Stimulated activated CD4-positive, alpha-beta T cell treated with anti-CD3 and anti-CD28 coated beads, Interleukin-15, amount 100 ng/mL, for 48 hours (primary cell): ENCODE results near the gene TGM2.

Experiments
- DNase-seq, 2 donors: peaks; one replicate each; pipeline ENCODE4 v3.0.0-alpha.2; 2020; ENCODE audit warnings: low read depth in 2 of 2

The TGM2 gene

DNA sequence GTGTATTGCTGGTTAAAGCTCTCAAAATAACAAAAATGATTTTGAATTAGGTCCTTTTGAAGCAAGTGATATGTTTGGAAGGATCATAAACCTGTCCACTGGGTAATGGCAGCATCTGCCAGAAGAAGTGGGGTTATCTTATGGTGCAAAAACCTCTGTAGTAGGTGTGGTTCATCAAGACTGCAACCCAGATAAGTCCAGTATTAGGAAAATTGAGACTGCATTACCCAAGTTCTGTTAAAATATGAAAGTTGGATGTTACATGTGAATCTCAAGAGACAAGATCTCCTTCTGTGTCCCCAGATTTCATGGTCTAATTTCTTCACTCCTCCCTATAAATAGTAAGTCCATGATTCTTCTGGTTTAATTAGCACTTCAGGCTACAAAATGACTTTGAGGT lies 72.2 kb downstream of the TGM2 start:
- no peak for DNase-seq

DNA sequence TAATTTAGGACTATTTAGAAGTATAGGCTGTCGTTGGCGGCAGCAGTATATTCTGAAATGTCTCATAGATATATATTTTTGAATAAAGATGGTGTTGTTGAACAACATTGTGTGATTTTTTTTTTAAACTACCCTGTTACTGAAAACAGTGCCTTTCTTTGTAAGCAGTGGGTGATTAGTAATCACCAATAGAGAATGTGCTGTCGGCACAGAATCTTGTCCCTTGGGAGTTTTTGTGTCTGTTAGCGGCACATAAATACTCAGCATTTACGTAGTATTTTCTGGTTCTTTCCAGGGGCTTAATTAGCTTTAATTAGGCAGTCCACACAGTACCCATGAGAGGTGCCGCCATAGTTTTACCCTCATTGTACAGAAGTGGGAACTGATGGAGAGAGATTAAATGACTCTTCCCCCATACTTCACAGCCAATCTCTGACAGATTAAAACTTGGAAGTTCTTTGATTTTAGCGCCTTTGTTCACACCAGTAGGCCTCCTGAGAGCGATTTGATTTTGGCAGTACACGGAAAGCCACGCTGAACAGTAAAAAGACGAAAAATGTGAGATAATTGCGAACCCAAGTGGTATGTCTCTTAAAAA lies 72.7 kb downstream of the TGM2 start:
- DNase-seq: no peak

DNA sequence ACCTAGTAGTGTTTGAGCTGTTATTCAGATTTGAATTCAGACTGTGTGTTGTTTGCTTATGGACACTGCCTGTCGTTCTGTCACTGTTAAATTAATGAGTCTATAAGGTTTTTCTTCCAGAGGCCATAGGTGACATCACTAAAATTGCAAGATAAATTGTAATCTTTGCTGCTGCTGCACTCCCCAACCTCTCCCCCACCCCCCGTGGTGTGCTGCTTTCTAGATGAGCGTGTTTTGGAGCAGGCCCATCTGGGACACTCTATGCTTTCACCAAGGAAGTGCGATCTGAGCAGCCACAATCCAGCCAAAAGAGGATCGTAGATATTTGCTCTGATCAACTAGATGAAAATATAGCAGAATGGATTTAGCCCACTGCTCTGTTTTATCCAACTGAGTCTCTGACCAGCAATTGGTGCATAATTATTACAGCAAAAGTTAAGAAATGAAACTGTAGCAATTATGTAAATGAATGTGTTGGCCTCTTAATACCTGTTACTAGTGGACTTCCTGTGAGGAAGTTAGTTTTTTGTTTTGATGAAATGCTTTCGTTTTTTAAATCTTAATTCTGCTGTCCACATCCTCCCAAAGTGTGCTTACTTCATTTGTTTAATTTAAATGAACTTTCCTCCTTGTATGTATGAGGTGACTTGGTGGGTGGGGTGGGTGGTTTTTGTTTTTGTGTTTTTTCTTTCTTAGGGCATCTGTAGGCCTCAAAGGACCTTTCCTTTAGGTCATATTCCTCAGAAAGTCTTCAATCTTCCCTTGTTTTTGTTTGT lies 73.4 kb downstream of the TGM2 start:
- DNase-seq: no peak

DNA sequence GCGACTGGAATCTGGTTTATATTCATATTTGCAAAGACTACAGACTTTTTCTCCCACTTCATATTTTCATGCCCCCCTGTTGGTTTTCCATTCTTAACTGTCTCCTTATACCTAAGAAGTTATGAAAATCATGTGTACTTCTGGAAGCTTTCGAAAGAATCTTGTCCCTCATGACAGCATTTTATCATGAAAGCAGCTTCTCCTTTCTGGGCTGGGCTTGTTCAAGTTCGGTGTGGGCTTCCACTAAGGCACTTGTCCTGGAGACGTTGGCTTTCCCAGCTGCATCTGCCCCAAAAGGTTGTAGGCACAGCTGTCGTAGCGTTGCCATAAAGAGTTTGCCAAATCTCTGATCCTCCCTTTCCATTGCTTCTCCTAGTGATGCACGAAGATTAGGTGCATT lies 75.0 kb downstream of the TGM2 start:
- DNase-seq: no peak

DNA sequence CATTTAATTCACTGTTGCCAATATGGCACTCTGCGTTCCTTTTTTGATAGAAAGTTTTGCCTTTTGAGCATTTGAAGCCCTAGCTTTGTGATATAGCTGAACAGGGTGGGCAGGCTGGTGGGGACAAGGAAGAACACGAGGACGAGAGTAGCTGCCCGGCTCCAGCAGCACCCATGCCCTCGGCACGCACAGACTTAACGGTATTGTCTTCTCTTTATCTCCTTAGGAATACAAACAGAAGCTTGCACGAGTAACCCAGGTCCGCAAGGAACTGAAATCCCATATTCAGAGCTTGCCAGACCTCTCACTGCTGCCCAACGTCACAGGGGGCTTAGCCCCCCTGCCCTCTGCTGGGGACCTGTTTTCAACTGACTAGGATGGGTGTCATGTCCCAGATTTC lies 75.6 kb downstream of the TGM2 start:
- DNase-seq: no peak

DNA sequence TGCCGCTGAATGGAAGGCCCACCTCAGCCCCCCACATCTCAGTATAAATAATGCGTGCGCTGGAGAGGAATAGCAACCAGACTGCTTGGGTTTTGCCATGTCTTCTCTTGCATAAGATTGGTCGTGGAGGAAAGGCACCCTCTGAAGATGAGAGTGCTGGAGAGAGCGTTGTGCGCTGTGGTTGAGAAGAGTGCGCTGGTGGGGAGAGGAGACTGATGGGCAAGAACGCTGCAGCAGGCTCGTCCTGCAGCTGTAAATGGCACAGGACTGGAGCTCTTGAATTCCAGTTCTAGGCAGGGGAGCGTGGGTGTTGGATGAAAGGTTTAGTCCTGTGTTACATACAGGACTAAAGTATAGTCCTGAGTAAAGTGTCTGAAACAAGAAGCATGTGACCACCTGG lies 80.0 kb downstream of the TGM2 start:
- no peak for DNase-seq

DNA sequence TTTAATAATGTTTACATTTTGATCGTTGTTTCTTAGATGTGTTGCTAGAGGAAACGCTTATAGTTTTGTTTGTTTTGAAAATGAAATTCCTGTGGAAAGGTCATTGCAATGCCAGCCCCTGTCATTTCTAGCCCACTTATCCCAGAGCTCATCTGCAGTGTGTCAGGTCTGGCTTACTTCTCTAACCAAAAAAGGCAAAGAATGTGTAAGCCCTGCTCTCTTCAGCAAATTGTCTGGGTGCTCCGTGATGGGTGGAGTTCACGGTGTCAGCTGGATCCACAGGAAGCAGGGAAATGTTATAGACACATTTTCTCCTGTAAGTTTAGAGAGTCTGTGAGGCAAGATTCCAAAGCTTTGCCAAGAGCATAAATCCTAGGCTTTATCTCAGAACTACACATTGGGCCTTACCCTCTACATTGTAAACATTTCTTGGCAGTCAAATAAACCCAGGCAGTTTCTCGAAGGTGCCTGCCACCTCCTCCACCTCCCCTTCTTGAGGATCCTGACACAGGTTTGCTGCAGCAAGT lies 80.6 kb downstream of the TGM2 start:
- DNase-seq: no peak

DNA sequence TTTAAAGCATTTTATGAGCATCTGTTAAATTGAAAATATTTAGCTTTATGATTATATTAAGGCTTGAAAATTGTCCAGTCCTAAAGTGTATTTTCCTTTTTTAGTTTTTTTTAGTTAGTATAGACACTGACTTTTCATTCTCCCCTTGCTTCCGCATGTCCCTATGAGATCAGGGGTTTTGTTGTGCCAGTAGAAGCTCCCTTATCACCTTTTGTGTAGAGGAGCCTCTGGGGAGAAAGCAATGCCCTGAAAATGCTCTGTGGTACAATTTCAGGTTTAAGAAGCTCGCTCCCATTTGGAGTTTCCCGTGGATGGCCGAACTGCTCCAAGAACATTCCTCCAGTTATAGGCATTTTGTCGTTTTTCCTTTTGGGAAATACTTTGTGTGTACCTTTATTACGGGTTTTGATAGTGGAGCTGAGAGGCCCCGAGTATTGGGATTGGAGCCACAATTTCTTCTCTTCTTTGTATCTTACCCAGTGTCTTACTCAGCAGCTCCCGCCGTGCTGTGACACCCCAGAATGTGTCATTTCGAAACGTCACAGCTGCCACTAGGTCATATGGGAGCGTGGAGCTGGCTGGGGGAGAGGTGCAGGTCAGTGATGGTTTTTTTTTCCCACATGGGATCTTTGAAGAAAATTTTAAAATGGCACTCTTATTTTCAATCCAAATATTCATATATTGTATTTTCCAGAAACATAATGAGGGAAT lies 81.6 kb downstream of the TGM2 start:
- DNase-seq: no peak

DNA sequence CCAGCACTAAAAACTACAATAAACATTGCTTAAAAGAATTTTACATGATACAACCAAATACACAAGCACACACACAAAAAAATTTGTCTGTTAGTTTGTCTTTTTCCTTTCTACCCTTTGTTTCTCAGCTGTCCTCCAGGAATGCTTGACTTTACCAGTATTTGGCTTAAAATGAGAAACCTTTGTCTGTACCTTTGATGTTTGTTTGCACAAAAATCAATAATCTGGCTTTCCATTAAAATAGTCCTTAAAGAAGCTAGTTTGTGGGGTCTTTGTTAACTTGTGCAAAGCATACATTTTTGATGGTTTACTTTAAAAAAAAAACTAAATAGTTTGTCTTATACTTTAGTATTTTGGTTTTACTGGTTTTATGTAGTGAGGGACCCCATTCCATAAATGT lies 82.2 kb downstream of the TGM2 start:
- DNase-seq: no peak

DNA sequence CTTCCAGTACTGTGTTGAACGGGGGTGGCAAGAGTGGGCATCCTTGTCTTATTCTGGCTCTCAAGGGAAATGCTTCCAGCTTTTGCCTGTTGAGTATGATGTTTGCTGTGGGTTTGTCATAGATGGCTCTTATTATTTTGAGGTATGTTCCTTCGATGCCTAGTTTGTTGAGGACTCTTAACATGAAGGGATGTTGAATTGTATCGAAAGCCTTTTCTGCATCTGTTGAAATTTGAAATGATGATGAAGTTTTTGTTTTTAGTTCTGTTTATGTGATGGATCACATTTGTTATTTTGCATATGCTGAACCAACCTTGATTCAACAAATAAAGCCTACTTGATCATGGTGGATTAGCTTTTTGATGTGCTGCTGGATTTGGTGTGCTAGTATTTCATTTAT lies 83.5 kb downstream of the TGM2 start:
- no peak for DNase-seq

DNA sequence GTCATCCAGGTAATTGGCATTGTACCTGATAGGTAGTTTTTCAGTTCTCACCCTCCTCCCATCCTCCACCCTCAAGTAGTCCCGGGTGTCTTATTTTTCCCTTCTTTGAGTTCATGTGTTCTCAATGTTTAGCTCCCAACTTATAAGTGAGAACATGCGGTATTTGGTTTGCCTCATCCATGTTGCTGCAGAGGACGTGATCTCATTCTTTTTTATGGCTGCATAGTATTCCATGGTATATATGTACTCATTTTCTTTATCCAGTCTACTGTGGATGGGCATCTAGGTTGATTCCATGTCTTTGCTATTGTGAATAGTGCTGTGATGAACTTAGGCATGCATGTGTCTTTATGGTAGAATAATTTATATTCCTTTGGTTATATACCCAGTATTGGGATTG lies 85.7 kb downstream of the TGM2 start:
- no peak for DNase-seq

DNA sequence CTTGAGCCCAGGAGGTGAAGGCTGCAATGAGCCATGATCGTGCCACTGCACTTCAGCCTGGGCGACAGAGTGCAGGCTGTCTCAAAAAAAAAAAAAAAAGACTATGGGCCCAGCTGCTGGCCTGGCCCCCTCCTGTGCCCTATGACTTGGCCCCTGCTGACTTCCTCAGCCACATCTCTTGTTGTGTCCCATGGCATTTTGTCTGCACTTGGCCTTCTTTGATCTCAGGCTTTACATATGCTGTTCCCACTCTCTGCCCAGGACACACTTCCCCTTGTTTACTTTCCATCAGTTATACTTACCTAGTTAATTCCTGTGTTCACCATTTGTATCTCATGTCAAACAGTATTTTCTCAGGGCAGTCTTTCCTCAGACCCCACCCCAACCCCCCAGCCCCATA lies 87.0 kb downstream of the TGM2 start:
- no peak for DNase-seq
